Measurements from ENCODE around the gene TUBA1A.
"Not testable (repeated sequence)": the region's sequence is repeated elsewhere in the genome, so short reads cannot be mapped to it uniquely, and the experiment has no call there.

TUBA1A gene

GRCh38 chr12:49200919-49201594, 12.2 kb upstream of the TUBA1A start:
- DNase-seq (ENCODE audit: low spot score) = peak; percentile 75

- DNase-seq (ENCODE audit: low spot score) = peak; percentile 80
Measured at GRCh38 chr12:49198431-49199155, 9.7 kb upstream of the TUBA1A start.

- DNase-seq (ENCODE audit: low spot score) = no peak
Measured at GRCh38 chr12:49197256-49197655, 8.4 kb upstream of the TUBA1A start.

GRCh38 chr12:49195736-49196135, 6.9 kb upstream of the TUBA1A start:
- no peak for DNase-seq (ENCODE audit: low spot score)

GRCh38 chr12:49193746-49194145, 4.9 kb upstream of the TUBA1A start:
- not testable (repeated sequence) for DNase-seq (ENCODE audit: low spot score)

GRCh38 chr12:49191498-49191897, 2.6 kb upstream of the TUBA1A start:
- DNase-seq (ENCODE audit: low spot score) = not testable (repeated sequence)

GRCh38 chr12:49190974-49191373, 2.1 kb upstream of the TUBA1A start:
- no peak for DNase-seq (ENCODE audit: low spot score)

GRCh38 chr12:49189731-49190716, 1.1 kb upstream of the TUBA1A start:
- DNase-seq (ENCODE audit: low spot score) = no peak

GRCh38 chr12:49188201-49188915, 522 bp downstream of the TUBA1A start:
- peak; percentile 70 for DNase-seq (ENCODE audit: low spot score)

- DNase-seq (ENCODE audit: low spot score) = peak; percentile 54
Measured at GRCh38 chr12:49187184-49187583, 1.7 kb downstream of the TUBA1A start.

- not testable (repeated sequence) for DNase-seq (ENCODE audit: low spot score)
Measured at GRCh38 chr12:49186307-49186706, 2.6 kb downstream of the TUBA1A start.

- DNase-seq (ENCODE audit: low spot score) = not testable (repeated sequence)
Measured at GRCh38 chr12:49184697-49185096, 4.2 kb downstream of the TUBA1A start.

- DNase-seq (ENCODE audit: low spot score) = peak; percentile 34
Measured at GRCh38 chr12:49183214-49183950, 5.5 kb downstream of the TUBA1A start.

GRCh38 chr12:49174218-49174617, 14.7 kb downstream of the TUBA1A start:
- no peak for DNase-seq (ENCODE audit: low spot score)

GRCh38 chr12:49170924-49171323, 18.0 kb downstream of the TUBA1A start:
- no peak for DNase-seq (ENCODE audit: low spot score)

- DNase-seq (ENCODE audit: low spot score) = no peak
Measured at GRCh38 chr12:49165114-49165513, 23.8 kb downstream of the TUBA1A start.

GRCh38 chr12:49161901-49162300, 27.0 kb downstream of the TUBA1A start:
- DNase-seq (ENCODE audit: low spot score) = not testable (repeated sequence)

GRCh38 chr12:49161092-49161795, 27.6 kb downstream of the TUBA1A start:
- no peak for DNase-seq (ENCODE audit: low spot score)

- no peak for DNase-seq (ENCODE audit: low spot score)
Measured at GRCh38 chr12:49160399-49160798, 28.5 kb downstream of the TUBA1A start.

GRCh38 chr12:49154221-49154620, 34.7 kb downstream of the TUBA1A start:
- no peak for DNase-seq (ENCODE audit: low spot score)
